HG03558 (cell line): ENCODE measurements around the gene NFILZ.
"Not testable (repeated sequence)": the region's sequence is repeated elsewhere in the genome, so short reads cannot be mapped to it uniquely, and the experiment has no call there.

Experiments used
- ATAC-seq: cut with Tn5 transposase; IDR thresholded peaks from one replicate; pipeline ENCODE4 v1.9.1; 2021; ENCODE audit warnings: moderate number of reproducible peaks; ENCODE audit not compliant: unreplicated experiment; ENCODE audit errors: extremely low read depth

The NFILZ gene

DNA sequence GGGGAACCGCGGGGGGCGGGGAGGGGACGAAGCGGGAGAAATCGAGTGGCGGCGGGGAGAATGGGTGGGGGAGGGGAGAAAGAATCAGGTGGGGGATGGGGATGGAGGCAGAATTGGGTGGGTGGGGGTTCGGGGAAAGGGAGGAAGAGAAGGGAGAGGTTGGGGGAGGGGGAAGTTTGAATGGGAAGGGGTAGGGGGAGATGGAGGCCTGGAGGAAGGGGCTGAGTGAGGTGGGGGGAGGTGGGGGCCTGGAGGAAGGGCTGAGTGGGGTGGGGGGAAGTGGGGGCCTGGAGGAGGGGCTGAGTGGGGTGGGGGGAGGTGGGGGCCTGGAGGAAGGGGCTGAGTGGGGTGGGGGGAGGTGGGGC is 19.5 kb upstream of the NFILZ start:
- no peak for ATAC-seq

DNA sequence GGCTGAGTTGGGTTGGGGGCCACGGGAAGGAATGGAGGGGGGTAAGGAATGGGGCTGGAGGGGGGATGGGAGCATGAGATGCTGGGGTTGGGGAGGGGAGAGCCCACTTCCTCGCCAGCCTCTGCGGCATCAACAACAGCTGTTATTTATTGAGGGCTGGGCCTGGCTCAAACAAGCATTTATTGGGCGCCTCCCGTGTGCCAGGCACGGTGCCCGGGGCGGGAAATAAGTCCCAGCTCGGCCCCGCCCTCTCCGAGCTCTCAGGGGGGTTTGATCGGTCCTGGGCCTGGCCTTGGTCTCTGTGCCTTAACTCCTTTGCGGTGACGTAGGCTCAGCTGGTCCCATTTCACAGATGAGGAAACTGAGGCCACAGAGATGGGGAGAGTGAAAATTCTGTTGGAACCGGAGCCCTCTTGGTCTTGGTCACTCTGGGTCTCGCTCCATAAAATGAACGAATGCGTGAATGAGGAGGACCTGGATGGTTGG is 19.0 kb upstream of the NFILZ start:
- ATAC-seq = no peak

DNA sequence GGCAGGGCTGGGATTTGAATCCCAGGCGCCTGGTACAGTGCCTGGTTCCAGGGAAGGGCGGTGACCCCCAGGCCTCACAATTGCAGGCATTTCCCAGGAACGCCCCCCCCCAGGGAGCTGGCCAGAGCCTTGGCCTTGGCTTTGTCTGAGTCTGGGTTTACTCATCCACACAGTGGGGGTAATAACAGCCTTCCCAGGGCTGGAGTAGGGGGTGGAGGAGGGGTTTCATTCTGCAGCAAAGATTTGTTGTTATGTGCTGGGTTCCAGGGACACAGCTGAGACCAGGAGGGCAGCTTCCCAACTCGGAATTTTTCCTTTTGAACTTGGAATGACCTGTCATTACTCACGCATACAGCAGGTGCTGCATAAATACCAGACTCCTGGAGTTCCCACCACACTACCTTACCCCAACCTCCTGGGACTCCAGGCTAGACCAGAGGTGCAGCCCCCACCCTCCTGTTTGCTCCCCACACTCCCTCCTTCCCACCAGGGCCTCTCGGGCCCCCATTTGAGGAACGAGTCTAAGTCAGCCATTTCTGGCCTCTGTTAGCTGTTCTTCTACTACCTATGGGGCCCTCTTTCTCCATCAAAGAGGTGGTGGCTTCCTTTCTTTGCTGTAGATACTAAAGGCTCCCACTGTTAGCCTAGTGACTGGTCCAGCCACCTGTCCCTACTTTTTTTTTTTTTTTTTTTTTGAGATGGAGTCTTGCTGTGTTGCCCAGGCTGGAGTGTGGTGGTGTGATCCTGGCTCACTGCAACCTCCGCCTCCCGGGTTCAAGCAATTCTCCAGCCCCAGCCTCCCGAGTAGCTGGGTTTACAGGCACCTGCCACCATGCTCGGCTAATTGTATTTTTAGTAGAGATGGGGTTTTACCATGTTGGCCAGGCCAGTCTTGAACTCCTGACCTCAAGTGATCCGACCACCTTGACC is 18.3 kb upstream of the NFILZ start:
- ATAC-seq = no peak

DNA sequence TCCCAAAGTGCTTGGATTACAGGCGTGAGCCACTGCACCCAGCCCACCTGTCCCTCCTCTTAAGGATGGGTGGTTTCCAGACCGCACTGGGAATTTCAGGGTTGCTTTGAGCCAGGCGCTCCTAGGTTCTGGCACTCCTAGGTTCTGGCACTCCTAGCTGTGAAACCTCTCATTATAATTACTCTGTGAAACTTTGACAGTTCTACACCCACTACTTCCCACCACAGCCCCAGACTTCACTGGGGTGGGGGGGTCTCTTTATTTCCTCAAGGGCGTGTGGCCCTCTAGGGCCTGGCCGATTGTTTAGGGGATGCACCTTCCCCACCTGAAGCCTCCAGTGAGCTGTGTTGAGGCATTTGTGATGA is 17.6 kb upstream of the NFILZ start:
- ATAC-seq = no peak

DNA sequence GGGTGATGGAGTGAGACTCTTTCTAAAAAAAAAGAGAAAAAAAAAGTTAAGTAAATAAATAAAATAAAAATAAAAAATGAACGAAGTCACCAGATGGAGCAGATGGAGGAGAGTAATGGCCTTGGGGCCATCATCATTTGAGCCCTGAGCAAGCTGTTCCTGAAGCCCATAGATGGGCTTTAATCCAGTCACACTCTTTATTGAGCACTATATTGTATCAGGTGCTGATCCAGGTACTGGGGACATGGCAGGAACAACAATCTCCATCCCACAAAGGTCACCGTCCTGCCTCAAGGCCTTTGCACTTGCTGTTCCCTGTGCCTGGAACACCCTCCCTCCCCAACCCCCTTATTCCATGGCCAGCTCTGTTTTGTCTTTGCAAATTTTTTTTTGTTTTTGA is 16.0 kb upstream of the NFILZ start:
- ATAC-seq = no peak

DNA sequence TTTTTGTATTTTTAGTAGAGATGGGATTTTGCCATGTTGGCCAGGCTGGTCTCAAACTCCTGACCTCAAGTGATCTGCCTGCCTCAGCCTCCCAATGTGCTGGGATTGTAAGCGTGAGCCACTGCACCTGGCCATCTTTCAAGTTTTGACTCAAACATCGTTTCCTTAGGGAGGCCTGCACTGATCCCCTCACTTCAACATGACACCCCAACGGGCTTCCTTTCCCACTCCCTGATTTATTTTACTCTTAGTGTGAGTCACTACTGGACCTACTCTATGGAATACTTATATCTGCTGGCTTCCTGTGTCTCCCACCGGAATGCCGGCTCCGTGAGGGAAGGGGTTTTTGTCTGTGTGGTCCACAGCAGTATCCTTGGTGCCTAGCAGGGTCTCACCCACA is 15.4 kb upstream of the NFILZ start:
- ATAC-seq = no peak

DNA sequence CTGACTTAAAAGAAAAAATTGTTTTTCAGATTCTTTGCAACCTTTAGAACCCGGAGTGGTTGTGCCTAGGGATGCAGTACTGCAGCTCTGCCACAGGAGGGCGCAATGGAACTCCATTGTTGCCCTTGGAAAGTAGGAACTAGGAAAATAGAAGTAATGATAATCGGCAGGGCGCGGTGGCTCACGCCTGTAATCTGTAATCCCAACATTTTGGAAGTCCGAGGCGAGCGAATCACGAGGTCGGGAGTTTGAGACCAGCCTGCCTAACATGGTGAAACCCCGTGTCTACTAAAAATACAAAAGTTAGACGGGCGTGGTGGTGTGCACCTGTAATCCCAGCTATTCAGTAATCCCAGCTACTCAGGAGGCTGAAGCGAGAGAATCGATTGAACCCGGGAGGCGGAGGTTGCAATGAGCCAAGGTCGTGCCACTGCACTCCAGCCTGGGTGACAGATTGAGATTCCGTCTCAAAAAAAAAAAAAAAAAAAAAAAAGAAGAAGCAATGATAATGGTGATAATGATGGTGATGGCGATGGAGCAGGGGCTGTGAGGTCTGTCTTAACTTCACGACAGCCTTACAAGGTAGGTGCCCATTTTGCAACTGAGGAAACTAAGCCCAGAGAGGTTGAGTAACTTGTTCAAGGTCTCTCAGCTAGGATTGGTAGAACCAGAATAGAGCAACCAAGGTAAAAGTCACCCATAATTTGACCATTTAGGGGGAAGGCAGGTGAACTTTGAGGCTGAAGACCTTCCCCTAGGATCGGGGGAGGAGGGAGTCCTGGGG is 14.4 kb upstream of the NFILZ start:
- no peak for ATAC-seq

DNA sequence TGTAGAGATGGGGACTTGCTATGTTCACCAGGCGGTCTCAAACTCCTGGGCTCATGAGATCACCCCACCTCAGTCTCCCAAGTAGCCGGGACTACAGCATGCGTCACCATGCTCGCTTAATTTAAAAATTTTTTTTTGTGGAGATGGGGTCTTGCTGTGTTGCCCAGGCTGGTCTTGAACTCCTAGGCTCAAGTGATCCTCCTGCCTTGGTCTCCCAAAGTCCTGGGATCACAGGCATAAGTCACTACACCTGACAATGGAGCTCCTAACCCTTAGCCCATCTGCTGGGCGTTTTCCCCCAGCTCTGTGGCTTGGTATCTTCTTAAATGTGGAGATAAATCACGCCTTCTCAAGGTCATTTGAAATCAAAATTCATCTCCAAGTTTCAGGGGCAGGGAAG is 13.6 kb upstream of the NFILZ start:
- ATAC-seq = no peak

DNA sequence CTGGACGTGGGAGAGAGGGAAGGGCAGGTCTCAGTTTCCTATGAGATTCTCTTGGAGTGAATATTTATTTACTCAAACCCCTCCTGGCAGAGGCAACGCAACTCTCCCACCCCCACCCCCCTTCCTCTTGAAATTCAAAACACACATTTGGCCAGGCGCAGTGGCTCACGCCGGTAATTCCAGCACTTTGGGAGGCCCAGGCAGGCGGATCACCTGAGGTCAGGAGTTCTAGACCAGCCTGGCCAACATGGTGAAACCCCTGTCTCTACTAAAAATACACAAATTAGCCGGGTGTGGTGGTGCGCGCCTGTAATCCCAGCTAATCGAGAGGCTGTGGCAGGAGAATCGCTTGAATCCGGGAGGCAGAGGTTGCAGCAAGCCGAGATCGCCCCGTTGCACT is 13.1 kb upstream of the NFILZ start:
- ATAC-seq = not testable (repeated sequence)

DNA sequence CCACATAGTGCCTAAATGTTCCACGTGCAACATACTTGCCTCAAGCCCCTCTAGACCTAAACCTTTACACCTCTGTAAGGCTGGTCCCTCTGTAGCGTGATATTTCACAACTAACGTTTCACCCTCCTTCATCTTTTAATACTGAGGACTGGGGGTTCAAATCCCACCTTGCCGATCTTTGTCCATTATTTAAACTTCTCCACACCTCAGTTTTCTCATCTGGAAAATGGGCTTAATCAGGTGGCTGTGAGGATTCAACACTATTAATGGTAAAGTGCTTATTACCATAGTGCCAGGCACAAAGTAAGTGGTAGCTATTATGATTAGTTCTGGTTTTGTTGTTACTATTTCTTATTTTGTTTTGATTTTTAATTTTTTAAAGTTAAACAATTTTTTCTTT is 12.4 kb upstream of the NFILZ start:
- ATAC-seq = no peak

DNA sequence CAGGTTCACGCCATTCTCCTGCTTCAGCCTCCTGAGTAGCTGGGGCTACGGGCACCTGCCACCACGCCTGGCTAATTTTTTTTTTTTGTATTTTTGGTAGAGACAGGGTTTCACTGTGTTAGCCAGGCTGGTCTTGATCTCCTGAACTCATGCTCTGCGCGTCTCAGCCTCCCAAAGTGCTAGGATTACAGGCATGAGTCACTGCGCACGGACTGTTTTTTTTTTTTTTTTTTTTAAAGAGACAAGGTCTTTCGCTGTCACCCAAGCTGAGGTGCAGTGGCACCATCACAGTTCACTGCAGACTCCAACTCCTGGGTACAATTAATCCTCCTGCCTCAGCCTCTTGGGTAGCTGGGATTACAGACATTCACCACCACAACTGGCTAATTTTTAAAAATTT is 11.7 kb upstream of the NFILZ start:
- no peak for ATAC-seq

DNA sequence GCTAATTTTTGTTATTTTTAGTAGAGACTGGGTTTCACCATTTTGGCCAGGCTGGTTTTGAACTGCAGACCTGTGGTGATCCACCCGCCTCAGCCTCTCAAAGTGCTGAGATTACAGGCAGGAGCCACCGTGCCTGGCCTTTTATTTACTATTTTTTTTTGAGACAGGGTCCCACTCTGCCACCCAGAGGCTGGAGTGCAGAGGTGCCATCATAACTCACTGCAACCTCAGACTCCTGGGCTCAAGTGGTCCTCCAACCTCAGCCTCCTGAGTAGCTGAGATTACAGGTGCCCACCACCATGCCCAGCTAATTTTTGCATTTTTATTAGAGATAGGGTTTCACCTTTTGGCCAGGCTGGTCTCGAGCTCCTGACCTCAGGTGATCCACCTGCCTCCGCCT is 7.5 kb upstream of the NFILZ start:
- ATAC-seq = not testable (repeated sequence)

DNA sequence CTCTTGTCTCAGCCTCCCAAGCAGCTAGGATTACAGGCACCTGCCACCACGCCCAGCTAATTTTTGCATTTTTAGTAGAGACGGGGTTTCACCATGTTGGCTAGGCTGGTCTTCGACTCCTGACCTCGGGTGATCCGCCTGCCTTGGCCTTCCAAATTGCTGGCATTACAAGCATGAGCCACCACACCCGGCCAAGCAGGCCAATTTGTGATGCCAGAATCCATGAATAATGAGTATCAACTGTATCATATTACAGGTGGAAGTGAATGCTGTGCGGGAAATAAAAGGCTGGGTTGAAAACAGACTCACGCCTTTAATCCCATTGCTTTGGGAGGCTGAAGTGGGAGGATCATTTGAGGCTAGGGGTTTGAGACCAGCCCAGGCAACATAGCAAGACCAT is 3.6 kb upstream of the NFILZ start:
- ATAC-seq = no peak

DNA sequence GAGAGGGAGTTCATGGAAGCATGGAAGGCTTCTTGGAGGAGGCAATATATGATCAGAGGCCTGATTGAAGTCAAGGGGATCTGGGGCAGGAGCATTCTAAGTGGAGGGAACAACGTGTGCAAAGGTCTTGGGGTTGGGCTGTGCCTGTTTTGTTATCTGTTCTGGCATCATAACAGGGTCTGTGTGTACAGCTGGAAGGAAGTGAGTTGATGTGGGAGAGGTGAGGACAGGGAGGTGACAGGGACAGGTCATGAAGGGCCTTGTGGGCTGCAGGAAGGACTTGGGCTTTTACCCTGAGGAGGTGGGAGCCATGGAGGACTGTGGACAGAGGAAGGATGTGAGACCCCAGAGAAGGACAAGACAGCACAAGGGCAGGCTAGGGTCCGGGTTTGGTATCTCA is 1.2 kb upstream of the NFILZ start:
- no peak for ATAC-seq

DNA sequence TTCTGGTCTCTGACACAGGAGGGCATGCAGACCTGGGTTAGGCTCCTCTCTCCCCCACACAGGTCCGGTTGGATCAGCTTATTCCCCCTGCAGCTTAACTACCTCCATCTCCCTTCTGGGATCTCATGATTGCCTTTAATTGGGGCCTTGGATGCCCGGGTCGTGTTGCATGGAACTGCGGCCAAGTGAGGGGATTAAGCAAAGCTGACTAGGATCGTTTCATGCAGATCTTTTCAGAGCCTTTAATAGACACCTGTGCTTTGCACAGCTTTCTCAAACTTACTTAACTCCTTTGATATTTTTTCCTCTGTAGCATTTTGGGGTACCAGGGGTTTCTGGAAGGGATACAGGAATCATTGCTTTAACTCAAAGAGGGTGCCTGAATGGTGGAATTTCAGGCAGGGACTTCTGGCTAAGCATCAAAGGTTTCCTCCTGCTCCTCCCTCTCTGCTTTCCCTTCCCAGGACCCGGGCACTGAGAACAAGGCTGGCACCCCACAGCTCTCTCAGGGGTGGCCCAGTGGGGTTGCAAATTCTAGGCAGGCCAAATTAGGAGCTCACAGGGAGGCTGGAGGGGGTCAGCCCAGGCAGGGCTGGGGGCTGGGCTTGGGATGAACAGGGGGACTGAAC is 477 bp downstream of the NFILZ start:
- no peak for ATAC-seq

DNA sequence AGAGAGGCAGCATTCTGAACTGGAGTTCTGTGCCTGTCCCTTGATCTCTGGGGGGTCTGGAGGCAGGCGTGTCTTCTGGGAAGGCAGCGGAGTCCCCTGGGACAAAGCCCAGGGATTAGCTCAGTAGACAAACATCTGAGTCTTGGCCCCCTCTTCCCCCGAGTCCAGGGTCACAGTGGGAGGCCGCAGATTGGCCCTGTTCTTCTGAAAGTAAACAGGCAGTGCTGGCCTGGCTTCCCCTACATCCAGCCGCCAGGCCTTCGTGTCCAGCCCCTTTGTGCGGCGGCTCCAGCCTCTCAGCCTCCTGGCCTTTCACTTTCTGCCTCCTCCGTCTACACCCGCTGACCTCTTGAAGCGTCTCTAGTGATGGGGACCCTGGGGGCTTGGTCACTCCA is 989 bp downstream of the NFILZ start:
- no peak for ATAC-seq

DNA sequence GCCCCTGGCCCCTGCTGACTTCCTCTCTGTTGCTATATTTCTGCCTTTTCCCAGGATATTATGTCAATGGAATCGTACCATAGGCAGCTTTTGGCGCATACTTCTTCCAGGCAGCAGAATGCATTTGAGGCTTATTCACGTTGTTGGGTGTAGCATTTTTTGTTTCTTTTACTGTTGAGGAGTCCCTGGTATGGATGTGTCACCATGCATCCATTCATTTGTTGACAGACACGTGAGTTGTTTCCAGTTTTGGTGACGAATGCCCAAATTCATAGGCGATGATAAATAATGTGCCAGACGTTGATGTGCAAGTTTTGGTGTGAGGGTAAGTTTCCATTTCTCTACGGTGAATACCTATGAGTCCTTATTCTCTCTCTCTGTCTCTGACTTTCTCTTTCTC is 5.0 kb downstream of the NFILZ start:
- no peak for ATAC-seq

DNA sequence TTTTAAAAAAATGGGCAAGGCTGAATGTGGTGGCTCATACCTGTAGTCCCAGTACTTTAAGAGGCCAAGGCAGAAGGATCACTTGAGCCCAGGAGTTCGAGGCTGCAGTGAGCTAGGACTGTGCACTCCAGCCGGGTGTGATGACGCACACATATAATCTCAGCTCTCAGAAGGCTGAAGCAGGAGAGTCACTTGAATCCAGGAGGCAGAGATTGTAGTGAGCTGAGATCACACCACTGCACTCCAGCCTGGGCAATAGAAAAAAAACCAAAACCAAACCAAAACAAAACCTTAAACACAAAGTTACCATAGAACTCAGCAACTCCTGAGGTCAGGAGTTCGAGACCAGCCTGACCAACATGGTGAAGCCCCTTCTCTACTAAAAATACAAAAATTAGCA is 6.6 kb downstream of the NFILZ start:
- ATAC-seq = not testable (repeated sequence)

DNA sequence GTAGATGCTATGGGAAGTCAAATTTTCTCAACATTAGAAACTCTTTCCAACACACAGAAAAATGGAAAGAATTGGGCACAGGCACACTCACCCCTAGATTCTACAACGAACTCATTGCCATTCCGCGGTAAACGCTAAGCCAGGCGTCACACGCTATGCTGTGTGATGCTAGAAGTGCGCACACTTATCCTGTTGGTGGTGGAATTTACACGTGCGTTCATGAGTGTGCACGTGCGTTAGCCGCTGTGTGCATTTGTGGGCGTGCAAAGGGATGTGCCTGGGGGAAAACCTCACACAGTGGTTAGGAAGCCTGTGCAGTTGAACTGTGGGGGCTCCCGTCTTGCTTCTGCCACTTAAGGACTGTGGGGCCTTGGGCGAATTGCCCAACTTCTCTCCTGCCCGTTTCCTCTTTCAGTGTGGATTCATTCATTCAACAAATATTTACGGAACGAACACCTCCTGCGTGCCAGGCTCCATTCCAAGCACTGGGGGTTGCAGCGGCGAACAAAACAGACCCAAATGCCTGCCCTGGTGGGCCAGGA is 7.7 kb downstream of the NFILZ start:
- no peak for ATAC-seq

DNA sequence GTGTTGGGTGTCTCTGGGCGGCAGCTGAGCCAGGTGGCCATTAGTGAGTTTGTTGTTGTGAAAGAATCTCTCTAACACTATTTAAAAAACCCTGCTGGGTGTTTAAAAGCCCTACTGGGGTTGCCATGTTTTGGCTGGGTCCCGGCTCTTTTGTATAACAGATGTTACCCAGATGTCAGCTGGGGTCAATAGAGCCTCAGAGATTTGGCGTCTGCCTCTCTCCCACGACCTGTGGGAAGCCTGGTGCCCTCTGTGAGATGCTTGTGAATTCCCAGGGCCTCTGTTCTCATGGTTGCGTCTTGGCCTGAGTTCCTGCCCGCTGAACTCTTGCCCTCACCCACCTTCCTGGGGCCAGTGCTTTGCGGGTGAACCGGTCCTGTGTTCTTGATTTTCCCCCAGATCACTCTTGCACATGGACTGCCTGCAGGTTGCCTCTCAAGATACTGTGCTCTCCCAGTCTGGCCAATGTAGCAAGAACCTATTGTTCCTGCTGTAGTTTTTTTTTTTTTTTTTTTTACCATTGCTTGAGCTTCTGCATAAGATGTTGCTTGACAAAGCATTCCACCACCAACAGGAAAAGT is 9.5 kb downstream of the NFILZ start:
- no peak for ATAC-seq
